ENCODE results near the gene GALNT5.
"Not testable (repeated sequence)": the region's sequence is repeated elsewhere in the genome, so short reads cannot be mapped to it uniquely, and the experiment has no call there.

GALNT5 gene

GRCh38 chr2:157250836-157251235 is 6.7 kb upstream of the GALNT5 start:
- DNase-seq: no peak

- DNase-seq: no peak
Observed at GRCh38 chr2:157251932-157252331, 5.6 kb upstream of the GALNT5 start.

GRCh38 chr2:157252529-157252928 is 5.0 kb upstream of the GALNT5 start:
- DNase-seq: no peak

- DNase-seq: no peak
Observed at GRCh38 chr2:157254041-157254440, 3.5 kb upstream of the GALNT5 start.

GRCh38 chr2:157255746-157256145 is 1.8 kb upstream of the GALNT5 start:
- DNase-seq: no peak

GRCh38 chr2:157256626-157257025 is 879 bp upstream of the GALNT5 start:
- DNase-seq: no peak

GRCh38 chr2:157258520-157259326 is 1.2 kb downstream of the GALNT5 start:
- no peak for DNase-seq

GRCh38 chr2:157259386-157259785 is 1.9 kb downstream of the GALNT5 start:
- no peak for DNase-seq

GRCh38 chr2:157259960-157260359 is 2.5 kb downstream of the GALNT5 start:
- DNase-seq: no peak

- DNase-seq: no peak
Observed at GRCh38 chr2:157260533-157261198, 3.2 kb downstream of the GALNT5 start.

GRCh38 chr2:157261199-157261782 is 3.8 kb downstream of the GALNT5 start:
- DNase-seq: no peak

GRCh38 chr2:157262248-157262647 is 4.7 kb downstream of the GALNT5 start:
- no peak for DNase-seq

GRCh38 chr2:157264099-157264498 is 6.6 kb downstream of the GALNT5 start:
- no peak for DNase-seq

GRCh38 chr2:157265825-157266224 is 8.3 kb downstream of the GALNT5 start:
- DNase-seq: no peak

GRCh38 chr2:157267476-157267875 is 10.0 kb downstream of the GALNT5 start:
- DNase-seq: no peak

- DNase-seq: no peak
Observed at GRCh38 chr2:157269060-157269459, 11.6 kb downstream of the GALNT5 start.

- no peak for DNase-seq
Observed at GRCh38 chr2:157269922-157270321, 12.4 kb downstream of the GALNT5 start.

GRCh38 chr2:157271590-157272203 is 14.2 kb downstream of the GALNT5 start:
- no peak for DNase-seq

GRCh38 chr2:157279311-157279710 is 21.8 kb downstream of the GALNT5 start:
- DNase-seq: not testable (repeated sequence)

- DNase-seq: no peak
Observed at GRCh38 chr2:157281316-157281715, 23.8 kb downstream of the GALNT5 start.

GRCh38 chr2:157283468-157283867 is 26.0 kb downstream of the GALNT5 start:
- no peak for DNase-seq

GRCh38 chr2:157287160-157287559 is 29.7 kb downstream of the GALNT5 start:
- DNase-seq: no peak

- no peak for DNase-seq
Observed at GRCh38 chr2:157290525-157290924, 33.0 kb downstream of the GALNT5 start.

- no peak for DNase-seq
Observed at GRCh38 chr2:157291018-157291417, 33.5 kb downstream of the GALNT5 start.
